Mesothelial cell of epicardium (in vitro differentiated cells): ENCODE data around the gene C19orf47. TPM values are rescaled to one million over a fixed set of nuclear protein-coding genes. Genes with fewer than 3 reads are reported as not detected.
"Not testable (repeated sequence)": the region's sequence is repeated elsewhere in the genome, so short reads cannot be mapped to it uniquely, and the experiment has no call there.

Experiments
- DNase-seq, 2 experiments: peaks; one replicate each; pipeline ENCODE4 v3.0.0; 2021; ENCODE audit warnings: low spot score in 2 of 2; ENCODE audit not compliant: unreplicated experiment in 2 of 2
- H3K27ac Mint-ChIP-seq: 2 replicates; pipeline ENCODE4 v1.8.0; 2021; ENCODE audit warnings: mixed read lengths
- H3K27me3 Mint-ChIP-seq: 2 replicates; pipeline ENCODE4 v1.8.0; 2021; ENCODE audit warnings: low read depth, mixed read lengths
- H3K36me3 Mint-ChIP-seq: 2 replicates; pipeline ENCODE4 v1.8.0; 2021; ENCODE audit warnings: mixed read lengths
- H3K4me1 Mint-ChIP-seq: 2 replicates; pipeline ENCODE4 v1.8.0; 2021; ENCODE audit warnings: mixed read lengths
- H3K4me3 Mint-ChIP-seq: 2 replicates; pipeline ENCODE4 v1.8.0; 2021; ENCODE audit warnings: mild to moderate bottlenecking, moderate library complexity, mixed read lengths
- H3K9me3 Mint-ChIP-seq: 2 replicates; pipeline ENCODE4 v1.8.0; 2021; ENCODE audit warnings: mixed read lengths
- total RNA-seq: library from RNA; stranded (reverse); gene quantifications from 3 replicates; pipeline ENCODE4 v1.2.1, GENCODE V29; 2021
- TF ChIP-seq, protein P1 (sequence below): fragments of 200-600 bp; sonication (generic); IDR thresholded peaks from one replicate; pipeline ENCODE4 v1.5.0; 2021; ENCODE audit warnings: antibody characterized with exemption; ENCODE audit not compliant: unreplicated experiment

C19orf47 gene
- total RNA-seq, 1 donor from 2014 or later: 17.8 TPM

GRCh38 chr19:40371802-40372122 is 23.6 kb upstream of the C19orf47 start:
- Mint-ChIP-seq H3K27me3 (no peaks in the 10 kb centered on the region), H3K4me3 (no peak overlapping the region), H3K9me3 (no peaks in the 10 kb centered on the region), H3K27ac (no peak overlapping the region), H3K4me1 (peaks cover 5% of the 10 kb centered on the region), H3K36me3 (peaks cover 23% of the 10 kb centered on the region)
- TF ChIP-seq, protein P1, sequence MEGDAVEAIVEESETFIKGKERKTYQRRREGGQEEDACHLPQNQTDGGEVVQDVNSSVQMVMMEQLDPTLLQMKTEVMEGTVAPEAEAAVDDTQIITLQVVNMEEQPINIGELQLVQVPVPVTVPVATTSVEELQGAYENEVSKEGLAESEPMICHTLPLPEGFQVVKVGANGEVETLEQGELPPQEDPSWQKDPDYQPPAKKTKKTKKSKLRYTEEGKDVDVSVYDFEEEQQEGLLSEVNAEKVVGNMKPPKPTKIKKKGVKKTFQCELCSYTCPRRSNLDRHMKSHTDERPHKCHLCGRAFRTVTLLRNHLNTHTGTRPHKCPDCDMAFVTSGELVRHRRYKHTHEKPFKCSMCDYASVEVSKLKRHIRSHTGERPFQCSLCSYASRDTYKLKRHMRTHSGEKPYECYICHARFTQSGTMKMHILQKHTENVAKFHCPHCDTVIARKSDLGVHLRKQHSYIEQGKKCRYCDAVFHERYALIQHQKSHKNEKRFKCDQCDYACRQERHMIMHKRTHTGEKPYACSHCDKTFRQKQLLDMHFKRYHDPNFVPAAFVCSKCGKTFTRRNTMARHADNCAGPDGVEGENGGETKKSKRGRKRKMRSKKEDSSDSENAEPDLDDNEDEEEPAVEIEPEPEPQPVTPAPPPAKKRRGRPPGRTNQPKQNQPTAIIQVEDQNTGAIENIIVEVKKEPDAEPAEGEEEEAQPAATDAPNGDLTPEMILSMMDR: no peak
- DNase-seq: no peak

- H3K4me1 Mint-ChIP-seq: peaks cover 9% of the 10 kb centered on the region
- H3K4me3 Mint-ChIP-seq: no peak overlapping the region
- H3K27ac Mint-ChIP-seq: no peak overlapping the region
- H3K27me3 Mint-ChIP-seq: no peaks in the 10 kb centered on the region
- H3K9me3 Mint-ChIP-seq: no peaks in the 10 kb centered on the region
- TF ChIP-seq, protein P1: no peak
- H3K36me3 Mint-ChIP-seq: peaks cover 23% of the 10 kb centered on the region
- DNase-seq: no peak
Observed at GRCh38 chr19:40370997-40371801, 23.0 kb upstream of the C19orf47 start.

- DNase-seq, H3K4me3 Mint-ChIP-seq, H3K9me3 Mint-ChIP-seq, H3K27me3 Mint-ChIP-seq, H3K27ac Mint-ChIP-seq: not testable (repeated sequence)
- peaks cover 15% of the 10 kb centered on the region for H3K4me1 Mint-ChIP-seq
- peaks cover 20% of the 10 kb centered on the region for H3K36me3 Mint-ChIP-seq
Observed at GRCh38 chr19:40370253-40370652, 22.1 kb upstream of the C19orf47 start.

DNA sequence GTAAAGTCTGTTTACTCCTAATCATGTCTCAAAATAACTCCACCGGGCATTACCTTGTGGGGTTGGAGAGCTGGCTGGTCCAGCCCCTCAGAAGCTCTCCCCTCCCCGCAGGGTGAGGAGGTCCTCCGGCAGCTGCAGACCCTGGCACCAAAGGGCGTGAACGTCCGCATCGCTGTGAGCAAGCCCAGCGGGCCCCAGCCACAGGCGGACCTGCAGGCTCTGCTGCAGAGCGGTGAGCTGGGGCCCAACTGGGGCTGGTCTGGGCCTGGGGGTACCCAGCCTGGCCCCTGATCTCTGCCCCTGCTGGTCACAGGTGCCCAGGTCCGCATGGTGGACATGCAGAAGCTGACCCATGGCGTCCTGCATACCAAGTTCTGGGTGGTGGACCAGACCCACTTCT is 21.6 kb upstream of the C19orf47 start:
- Mint-ChIP-seq H3K36me3 (peaks cover 16% of the 10 kb centered on the region), H3K4me1 (peaks cover 19% of the 10 kb centered on the region), H3K9me3 (no peaks in the 10 kb centered on the region), H3K27me3 (no peaks in the 10 kb centered on the region), H3K4me3 (no peak overlapping the region), H3K27ac (no peak overlapping the region)
- DNase-seq: no peak
- TF ChIP-seq, protein P1: no peak

DNA sequence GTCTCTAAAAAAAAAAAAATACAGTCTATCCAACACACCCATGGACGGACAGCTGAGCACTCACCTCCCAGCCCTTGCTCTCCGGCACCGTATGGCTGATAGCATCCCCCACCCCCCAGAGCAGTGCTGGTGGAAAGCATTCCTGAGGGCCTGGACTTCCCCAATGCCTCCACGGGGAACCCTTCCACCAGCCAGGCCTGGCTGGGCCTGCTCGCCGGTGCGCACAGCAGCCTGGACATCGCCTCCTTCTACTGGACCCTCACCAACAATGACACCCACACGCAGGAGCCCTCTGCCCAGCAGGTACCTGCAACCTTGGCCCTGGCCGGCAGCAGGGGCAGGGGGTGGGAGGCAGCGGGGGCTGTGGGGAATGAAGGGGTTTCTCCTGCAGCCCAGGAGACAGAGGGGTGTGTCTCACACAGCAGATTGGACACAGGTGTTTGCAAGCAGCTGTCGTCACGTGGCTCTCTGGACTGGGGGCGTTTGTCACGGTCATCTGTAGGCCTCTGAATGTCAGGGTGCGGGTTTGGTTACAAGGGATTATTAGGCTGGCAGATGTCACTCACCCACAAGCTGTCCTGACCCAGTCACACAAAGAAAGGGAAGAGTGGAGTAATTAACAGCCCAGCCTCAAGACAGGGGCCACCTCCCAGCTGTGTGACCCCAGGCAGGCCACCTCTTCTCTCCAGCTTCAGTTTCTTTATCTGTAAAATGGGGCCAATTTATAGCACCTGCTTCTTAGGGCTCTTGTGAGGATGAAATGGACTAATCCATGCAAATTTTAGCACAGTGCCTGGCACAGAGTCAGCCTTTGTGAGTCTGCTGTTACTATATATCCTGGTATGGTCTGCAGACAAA is 19.6 kb upstream of the C19orf47 start:
- Mint-ChIP-seq H3K36me3 (peaks cover 8% of the 10 kb centered on the region), H3K27ac (no peak overlapping the region), H3K4me1 (peaks cover 21% of the 10 kb centered on the region), H3K4me3 (no peak overlapping the region), H3K27me3 (no peaks in the 10 kb centered on the region), H3K9me3 (no peaks in the 10 kb centered on the region)
- no peak for DNase-seq
- TF ChIP-seq, protein P1: no peak
